Colonic mucosa (tissue), 4 donors: ENCODE results near the gene TRIML2. TPM values are rescaled to one million over a fixed set of nuclear protein-coding genes. Genes with fewer than 3 reads are reported as not detected.

Source experiments
- DNase-seq: peaks from one replicate; pipeline ENCODE4 v3.0.0-alpha.2; 2020
- H3K27ac ChIP-seq: fragments of 200-600 bp; one replicate; pipeline ENCODE4 v1.8.0; 2021
- H3K27me3 ChIP-seq: fragments of 200-600 bp; one replicate; pipeline ENCODE4 v1.8.0; 2021
- H3K36me3 ChIP-seq: fragments of 200-600 bp; one replicate; pipeline ENCODE4 v1.8.0; 2021
- H3K4me1 ChIP-seq: fragments of 200-600 bp; one replicate; pipeline ENCODE4 v1.8.0; 2021; ENCODE audit warnings: mild to moderate bottlenecking
- H3K4me3 ChIP-seq: fragments of 200-600 bp; one replicate; pipeline ENCODE4 v1.8.0; 2021
- H3K9ac ChIP-seq, 2 donors: one replicate each; pipeline ENCODE4 v1.7.0; 2013; ENCODE audit warnings: control low read depth in 2 of 2, low read depth in 2 of 2, low read length in 2 of 2
- H3K9me3 ChIP-seq: fragments of 200-600 bp; one replicate; pipeline ENCODE4 v1.8.0; 2021
- intact Hi-C: fragments of 100-400 bp; cut with DNase I; formaldehyde crosslinking; loops from one replicate; pipeline ENCODE4 v1.14.1; 2022
- total RNA-seq, 2 donors: library from RNA; stranded (reverse); fragmentation: NEBNext Ultra II Directional in 1 of 2; extraction: Animal tissue kit (Norgen Biotek cat#: 25700) in 1 of 2; gene quantifications; one replicate each; pipeline ENCODE4 v1.2.1, GENCODE V29; 2021
- TF ChIP-seq, protein P1 (sequence below): fragments of 200-600 bp; IDR thresholded peaks from one replicate; pipeline ENCODE4 v1.8.0; 2022; ENCODE audit warnings: antibody characterized with exemption, mild to moderate bottlenecking
- donor health status: healthy.
- donor health status: DM: no; HTN: no; CAD: no.
- donor health status: DM: no; HTN: no; CAD: no.

The TRIML2 gene
- total RNA-seq, 2 donors from 2014 or later = 0.20 TPM; not detected in 1

GRCh38 chr4:188041721-188042120 is 67.7 kb downstream of the TRIML2 start:
- intact Hi-C loops = no loop called here
- DNase-seq = no peak

More at GRCh38 chr4:188041721-188042120, 67.7 kb downstream of the TRIML2 start:
- no peaks in the 10 kb centered on the region for H3K9me3 ChIP-seq
- TF ChIP-seq, protein P1, sequence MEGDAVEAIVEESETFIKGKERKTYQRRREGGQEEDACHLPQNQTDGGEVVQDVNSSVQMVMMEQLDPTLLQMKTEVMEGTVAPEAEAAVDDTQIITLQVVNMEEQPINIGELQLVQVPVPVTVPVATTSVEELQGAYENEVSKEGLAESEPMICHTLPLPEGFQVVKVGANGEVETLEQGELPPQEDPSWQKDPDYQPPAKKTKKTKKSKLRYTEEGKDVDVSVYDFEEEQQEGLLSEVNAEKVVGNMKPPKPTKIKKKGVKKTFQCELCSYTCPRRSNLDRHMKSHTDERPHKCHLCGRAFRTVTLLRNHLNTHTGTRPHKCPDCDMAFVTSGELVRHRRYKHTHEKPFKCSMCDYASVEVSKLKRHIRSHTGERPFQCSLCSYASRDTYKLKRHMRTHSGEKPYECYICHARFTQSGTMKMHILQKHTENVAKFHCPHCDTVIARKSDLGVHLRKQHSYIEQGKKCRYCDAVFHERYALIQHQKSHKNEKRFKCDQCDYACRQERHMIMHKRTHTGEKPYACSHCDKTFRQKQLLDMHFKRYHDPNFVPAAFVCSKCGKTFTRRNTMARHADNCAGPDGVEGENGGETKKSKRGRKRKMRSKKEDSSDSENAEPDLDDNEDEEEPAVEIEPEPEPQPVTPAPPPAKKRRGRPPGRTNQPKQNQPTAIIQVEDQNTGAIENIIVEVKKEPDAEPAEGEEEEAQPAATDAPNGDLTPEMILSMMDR = no peak
- H3K27me3 ChIP-seq = no peaks in the 10 kb centered on the region
- H3K36me3 ChIP-seq = no peaks in the 10 kb centered on the region
- no peak overlapping the region for H3K4me3 ChIP-seq
- H3K9ac ChIP-seq = no peak overlapping the region
- no peak overlapping the region for H3K27ac ChIP-seq
- no peaks in the 10 kb centered on the region for H3K4me1 ChIP-seq

Other genes with a start within 250 kb of the TRIML2 start
- gene ZFP42, start 113.8 kb downstream of the TRIML2 start, total RNA-seq = under 1 TPM in 1 of 2 donors, not detected in 1; 0.12 TPM
- not detected for gene TRIML1, start 29.8 kb upstream of the TRIML2 start, total RNA-seq